ENCODE results near the gene ZNF775.

DNA sequence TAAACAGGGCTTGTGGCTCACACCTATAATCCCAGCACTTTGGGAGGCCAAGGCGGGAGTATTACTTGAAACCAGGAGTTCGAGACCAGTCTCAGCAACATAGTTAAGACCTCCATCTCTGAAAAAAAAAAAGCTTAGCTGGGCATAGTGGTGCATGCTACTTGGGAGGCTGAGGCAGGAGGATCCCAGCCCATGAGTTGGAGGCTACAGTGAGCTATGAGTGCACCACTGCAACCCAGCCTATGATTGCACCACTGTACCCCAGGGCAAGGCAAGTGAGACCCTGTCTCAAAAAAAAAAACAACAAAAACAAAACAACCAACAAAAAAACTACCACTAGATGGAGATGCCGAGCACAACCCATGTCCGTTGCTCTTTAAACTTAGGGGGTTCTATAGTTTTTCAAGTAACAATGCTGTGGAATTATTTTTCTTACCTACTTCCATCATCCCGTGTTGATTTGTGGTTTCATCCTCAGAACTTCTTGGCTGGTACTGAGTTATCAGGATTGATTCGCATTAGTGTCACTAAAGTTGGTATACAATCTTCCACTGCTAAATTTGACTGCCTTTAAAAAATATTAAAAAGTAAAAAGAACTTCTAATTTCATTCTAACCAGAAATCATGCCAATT is 22.7 kb upstream of the ZNF775 start:
- TF ChIP-seq YY1 (IDR thresholded peaks at IDR 0.05; ENCODE audit: insufficient read depth, insufficient read length) (no peak), SUZ12 (IDR thresholded peaks at IDR 0.05; ENCODE audit: extremely low read depth, insufficient read depth, insufficient read length) (no peak), ZNF274 (IDR thresholded peaks at IDR 0.05; ENCODE audit: low read depth, low read length) (no peak)

All from NT2/D1 (cell line).